ELR (cell line): ENCODE results near the gene CISD2.
"Not testable (repeated sequence)": the region's sequence is repeated elsewhere in the genome, so short reads cannot be mapped to it uniquely, and the experiment has no call there.

ENCODE experiments used
- DNase-seq: peaks from one replicate; pipeline ENCODE4 v3.0.0-alpha.2; 2015; ENCODE audit warnings: low read depth

Gene CISD2

GRCh38 chr4:102918859-102919258 is 50.1 kb downstream of the CISD2 start:
- DNase-seq, result no peak

DNA sequence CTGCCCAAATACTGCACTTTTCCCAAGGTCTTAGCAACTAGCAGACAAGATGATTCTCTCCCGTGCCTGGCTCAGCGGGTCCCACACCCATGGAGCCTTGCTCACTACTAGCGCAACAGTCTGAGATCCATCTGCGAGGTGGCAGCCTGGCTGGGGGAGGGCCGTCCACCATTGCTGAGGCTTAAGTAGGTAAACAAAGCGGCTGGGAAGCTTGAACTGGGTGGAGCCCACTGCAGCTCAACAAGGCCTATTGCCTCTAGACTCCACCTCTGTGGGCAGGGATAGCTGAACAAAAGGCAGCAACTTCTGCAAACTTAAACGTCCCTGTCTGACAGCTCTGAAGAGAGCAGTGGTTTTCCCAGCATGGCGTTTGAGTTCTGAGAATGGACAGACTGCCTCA is 50.9 kb downstream of the CISD2 start:
- not testable (repeated sequence) for DNase-seq

DNA sequence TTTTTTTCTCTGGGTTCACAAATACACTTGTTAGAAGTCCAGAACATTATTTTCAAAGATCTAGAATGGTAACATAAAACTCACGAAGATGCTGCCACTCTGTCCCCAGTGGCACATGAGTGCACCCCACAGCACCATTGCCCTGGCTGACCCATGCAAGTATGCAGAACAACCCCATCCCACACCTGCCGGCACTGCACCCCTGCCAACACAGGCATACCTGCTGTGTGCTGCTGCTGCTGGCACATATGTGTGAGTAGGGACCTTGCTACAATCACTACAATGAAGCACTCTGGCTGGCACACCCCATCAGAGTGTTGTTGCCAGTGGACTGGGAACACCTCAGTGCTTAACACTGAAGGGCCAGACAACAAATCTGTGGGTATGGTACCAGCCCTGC is 66.9 kb downstream of the CISD2 start:
- DNase-seq, result no peak

DNA sequence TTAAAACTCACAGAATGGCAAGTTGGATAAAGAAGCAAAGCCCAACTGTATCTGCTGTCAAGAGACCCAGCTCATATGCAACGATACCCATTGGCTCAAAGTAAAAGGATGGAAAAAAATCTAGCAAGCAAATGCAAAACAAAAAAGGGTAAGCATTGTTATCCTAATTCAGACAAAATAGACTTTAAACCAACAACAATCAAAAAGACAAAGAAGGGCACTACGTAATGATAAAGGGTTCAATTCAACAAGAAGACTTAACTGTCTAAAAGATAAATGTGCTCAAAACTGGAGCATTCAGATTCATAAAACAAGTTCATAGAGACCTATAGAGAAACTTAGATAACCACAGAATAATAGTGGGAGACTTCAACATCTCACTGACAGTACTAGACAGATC is 69.3 kb downstream of the CISD2 start:
- not testable (repeated sequence) for DNase-seq
